ENCODE results near the gene HDHD3.

- TF ChIP-seq, protein P1, sequence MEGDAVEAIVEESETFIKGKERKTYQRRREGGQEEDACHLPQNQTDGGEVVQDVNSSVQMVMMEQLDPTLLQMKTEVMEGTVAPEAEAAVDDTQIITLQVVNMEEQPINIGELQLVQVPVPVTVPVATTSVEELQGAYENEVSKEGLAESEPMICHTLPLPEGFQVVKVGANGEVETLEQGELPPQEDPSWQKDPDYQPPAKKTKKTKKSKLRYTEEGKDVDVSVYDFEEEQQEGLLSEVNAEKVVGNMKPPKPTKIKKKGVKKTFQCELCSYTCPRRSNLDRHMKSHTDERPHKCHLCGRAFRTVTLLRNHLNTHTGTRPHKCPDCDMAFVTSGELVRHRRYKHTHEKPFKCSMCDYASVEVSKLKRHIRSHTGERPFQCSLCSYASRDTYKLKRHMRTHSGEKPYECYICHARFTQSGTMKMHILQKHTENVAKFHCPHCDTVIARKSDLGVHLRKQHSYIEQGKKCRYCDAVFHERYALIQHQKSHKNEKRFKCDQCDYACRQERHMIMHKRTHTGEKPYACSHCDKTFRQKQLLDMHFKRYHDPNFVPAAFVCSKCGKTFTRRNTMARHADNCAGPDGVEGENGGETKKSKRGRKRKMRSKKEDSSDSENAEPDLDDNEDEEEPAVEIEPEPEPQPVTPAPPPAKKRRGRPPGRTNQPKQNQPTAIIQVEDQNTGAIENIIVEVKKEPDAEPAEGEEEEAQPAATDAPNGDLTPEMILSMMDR (IDR thresholded peaks at IDR 0.05): no peak
- TF ChIP-seq, protein P2, sequence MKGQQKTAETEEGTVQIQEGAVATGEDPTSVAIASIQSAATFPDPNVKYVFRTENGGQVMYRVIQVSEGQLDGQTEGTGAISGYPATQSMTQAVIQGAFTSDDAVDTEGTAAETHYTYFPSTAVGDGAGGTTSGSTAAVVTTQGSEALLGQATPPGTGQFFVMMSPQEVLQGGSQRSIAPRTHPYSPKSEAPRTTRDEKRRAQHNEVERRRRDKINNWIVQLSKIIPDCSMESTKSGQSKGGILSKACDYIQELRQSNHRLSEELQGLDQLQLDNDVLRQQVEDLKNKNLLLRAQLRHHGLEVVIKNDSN (IDR thresholded peaks at IDR 0.05; ENCODE audit: borderline replicate concordance, low read depth): no peak
- TF ChIP-seq POLR2AphosphoS5 (IDR thresholded peaks at IDR 0.05; ENCODE audit: low read depth, low read length) (no peak), RFX5 (IDR thresholded peaks at IDR 0.05; ENCODE audit: low read length) (no peak)
Observed at GRCh38 chr9:113331780-113332179, 45.0 kb downstream of the HDHD3 start.

Measured in SK-N-SH (cell line).